HG02623 (cell line): Measurements from ENCODE around the gene SV2B.

Experiments used
- ATAC-seq: cut with Tn5 transposase; IDR thresholded peaks from one replicate; pipeline ENCODE4 v1.9.1; 2021; ENCODE audit warnings: moderate library complexity; ENCODE audit not compliant: unreplicated experiment

SV2B gene

GRCh38 chr15:91184441-91184840 lies 84.4 kb downstream of the SV2B start:
- ATAC-seq: no peak

DNA sequence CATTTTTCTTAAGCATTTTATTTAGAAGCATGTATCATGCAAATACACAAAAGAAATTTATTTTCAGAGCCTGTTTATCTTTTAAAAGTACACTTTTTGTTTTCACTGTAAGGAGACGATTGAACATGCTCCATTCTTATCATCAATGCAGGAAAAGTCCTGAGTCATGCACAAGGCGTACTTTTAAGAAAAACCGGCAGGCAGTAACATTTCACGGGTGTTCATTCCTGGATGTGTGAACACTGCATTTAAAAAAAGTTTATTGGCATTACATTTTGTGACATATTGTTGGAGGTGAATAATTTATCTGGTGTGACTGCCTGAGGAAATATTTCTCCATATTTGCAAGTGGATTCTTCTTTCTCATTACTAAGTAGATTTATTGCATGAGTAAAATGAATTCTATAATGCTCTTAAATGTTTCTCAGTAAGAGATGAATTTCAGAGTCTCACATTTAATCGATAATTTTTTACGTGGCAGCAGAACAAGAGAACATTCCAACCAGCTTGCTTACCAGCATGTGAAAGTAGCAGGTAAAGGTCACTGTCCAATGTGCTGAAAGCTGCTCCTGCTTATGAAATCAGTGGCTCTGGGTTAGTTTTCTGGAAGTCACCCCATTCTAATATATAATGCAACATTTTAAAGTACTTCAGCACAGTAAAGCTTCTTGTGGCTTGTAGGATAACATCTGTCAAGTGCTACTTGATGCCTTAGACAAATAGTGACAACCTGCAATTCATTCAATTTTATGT lies 87.0 kb downstream of the SV2B start:
- ATAC-seq: no peak

DNA sequence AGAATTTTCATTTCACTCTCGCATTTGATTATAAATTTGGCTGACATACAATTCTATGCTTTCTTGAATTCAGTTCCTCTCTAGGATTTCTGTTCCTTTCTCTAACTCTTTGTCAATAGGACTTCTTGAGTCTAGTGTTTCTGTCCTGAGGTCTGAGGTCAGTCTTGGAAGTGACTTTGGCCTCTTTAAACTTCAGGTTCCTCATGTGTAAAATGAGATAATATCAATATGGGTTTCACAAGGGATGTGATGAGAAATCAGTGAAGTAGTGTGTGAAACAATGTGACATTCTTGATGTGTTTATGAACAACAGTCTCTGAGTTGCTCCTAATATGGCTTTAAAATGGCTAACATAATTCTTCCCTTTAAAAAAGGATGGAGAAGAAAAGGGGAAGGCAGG lies 92.2 kb downstream of the SV2B start:
- ATAC-seq: no peak

DNA sequence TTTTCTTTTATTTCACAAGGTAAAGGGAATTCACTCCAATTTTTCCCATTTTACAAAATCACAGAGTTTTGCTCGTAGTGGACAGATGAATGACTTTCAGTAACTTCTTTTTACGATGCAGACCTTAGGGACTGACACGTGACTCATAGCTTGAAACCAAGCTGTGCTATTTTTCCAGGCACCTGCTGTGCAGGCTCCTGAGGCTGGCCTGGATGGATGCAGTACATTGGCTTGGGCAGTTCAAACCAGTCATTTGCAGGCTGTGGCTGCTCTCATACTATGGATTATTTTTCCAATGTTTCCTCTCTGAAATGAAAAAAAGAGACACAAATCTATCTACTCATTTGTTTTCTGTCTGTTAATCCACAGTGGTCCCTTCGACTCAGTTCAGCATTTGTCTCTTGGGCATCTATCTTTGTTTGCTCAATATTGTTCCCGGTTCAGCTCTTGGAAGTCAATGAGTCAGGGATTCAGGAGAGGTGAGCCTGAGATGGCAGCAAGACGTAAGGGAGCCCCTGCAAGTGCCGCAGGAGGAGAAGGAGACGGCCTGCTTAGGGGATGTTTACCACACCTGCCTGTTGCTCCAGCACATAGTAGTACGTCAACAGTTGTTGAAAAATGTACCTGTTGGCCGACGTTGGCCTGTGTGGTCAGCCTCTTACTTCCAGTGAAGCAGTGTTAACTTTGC lies 92.8 kb downstream of the SV2B start:
- no peak for ATAC-seq

DNA sequence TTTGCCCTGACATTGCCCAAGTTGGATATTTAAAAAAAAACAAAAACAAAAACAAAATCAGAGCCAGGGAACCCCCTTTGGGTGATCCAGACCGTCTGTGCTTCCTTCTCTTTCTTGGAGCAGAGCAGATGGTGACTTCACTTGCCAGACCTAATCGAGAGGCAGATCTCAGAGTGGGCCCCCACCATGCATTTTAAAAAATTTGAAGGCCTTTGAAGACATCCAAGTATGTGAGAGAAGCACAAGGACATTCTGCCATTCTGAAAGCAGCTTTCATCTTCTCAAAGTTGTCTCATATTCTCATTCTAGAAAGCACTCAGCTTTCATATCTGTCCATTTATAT lies 93.3 kb downstream of the SV2B start:
- no peak for ATAC-seq

DNA sequence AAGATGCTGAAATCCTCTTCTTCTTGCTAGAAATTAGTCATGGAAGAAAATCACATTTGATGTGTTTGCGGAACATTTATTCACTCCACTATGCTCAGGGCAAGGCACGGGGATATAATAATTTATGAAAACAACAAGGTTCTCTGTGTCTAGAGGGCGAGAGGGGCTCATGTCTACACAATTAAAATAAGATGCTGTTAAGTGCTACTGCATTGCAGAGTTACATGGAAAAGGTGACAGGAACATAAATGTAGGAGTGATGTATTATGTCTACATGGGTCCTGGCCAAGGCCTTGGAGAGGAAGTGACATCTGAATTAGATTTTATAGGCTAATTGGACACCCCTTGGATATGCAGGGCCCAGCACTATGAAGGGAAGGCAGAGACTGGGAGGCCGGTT lies 96.1 kb downstream of the SV2B start:
- ATAC-seq: no peak

DNA sequence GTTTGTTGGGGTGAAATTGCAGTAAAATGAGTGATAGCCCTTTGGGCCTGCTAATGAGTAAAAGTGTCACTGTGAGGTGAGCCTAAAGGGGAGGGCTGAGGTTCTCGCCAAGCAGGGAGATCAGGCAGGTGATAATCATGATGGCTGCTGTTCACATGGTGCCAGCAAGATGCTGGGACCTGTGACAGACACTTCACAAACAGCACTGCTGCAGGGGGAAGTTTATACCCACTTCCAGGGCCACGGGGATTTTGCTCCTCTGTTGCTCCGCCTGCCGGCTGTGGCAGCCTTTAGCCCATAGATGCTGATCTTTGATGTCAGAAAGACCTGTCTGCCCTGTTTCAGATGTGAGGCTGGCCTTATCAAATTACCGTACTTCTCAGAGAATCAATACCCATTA lies 96.7 kb downstream of the SV2B start:
- ATAC-seq: no peak

DNA sequence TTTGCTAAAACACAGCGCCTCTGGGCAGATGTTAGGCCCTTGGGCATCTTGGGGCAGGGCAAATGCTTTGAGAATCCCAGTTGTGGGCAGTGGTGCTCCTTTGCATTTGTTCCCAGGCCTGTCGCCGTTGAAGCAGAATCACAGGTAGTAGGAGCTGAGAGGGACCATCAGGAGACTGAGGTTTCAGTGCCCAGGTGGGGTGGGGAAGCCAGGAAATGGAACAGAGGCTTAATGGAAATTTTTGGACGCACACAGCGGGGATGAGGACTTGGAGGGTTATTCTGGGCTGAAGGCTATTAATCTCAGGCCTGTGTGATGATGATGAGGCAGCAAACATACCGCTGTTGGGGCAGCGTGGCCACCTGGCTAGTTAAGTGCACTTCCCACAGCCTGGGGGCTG lies 99.5 kb downstream of the SV2B start:
- ATAC-seq: no peak

DNA sequence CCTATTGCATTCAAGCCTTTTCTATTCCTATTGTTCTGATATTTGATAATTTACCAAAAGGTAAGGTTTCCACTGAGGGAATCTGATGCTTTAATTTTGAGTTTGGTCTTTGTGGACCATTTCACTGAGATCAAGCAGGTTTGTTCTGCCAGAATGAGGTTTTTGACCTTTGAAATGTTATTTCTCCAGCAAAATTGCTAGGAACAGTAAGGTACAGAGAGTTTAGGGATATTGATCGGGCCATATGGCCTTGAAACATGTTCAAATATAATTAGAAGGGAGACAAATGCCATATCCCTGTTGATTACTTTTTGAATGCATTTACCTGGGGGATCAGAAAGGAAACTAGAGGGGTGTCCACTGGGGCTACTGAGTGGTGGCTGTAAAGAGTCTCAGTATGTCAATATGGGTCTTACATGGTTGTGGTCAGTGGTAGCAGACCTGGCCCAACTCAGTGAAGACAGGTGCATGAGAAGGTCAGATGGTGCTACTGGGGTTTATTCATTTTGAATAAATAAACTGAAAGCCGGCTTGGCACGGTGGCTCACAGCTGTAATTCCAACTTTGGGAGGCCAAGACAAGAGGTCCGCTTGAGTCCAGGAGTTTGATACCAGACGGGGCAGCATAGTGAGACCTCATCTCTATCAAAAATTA lies 100.2 kb downstream of the SV2B start:
- no peak for ATAC-seq

- ATAC-seq: no peak
Observed at GRCh38 chr15:91202510-91203102, 102.5 kb downstream of the SV2B start.

- no peak for ATAC-seq
Observed at GRCh38 chr15:91203619-91204203, 103.7 kb downstream of the SV2B start.

GRCh38 chr15:91208371-91208770 lies 108.3 kb downstream of the SV2B start:
- no peak for ATAC-seq

DNA sequence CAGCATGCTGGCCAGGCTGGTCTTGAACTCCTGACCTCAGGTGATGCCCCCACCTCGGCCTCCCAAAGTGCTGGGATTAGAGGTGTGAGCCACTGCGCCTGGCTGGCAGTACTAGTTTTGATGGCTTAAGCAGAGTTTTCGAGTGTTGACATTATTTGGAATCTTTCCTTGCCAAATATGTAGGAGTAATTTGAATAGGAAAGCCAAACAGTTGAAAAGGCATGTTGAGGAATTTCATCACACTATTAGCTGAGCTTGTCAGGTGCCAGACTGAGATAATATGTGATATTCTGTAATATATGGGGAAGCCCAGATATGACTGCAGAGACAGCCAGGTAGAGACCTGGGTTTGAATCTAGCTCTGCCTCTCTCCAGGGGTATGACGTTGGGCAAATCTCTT lies 109.3 kb downstream of the SV2B start:
- no peak for ATAC-seq

GRCh38 chr15:91209726-91210125 lies 109.7 kb downstream of the SV2B start:
- no peak for ATAC-seq

DNA sequence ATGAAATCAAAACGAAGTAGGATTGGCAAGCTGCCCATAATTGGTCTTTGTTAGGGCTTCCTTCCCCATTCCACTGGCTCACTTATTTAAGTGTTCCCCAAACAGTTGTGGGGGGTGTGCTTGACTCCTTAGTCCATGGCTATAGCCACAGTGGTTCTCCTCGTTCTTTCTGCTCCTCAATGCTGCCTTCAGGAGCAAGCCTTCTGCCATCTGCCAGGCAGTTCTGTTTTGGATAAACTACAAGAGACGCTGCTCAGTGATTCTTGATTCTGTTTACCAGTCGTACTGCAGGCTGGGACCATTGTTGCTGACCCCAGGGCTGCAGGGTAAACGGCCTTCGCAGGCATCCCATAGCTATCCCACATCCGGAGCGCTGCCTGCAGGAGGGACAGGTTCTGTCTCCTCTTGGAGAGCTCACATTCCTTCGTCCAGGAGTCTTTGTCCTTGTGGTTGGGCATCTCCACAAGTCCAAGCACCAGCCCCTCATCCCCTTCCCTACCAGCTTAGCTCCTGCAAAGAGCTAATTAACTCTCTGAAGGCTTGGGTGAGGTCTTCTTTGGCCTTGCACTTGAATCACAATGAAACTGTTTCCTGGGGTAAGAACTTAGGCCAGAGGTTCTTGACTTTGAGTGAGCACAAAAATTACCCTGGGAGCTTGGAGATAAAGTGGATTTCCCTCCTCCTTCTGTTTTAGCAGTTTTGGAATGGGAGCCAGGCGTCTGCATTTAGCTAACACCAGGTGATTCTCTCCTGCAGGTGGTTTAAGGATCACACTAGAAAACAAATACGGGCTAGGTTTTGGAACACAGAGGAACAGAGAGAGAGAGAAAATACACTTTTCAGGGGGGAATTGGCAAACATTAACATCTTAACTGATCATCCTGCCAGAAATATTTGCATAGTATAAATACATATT lies 114.9 kb downstream of the SV2B start:
- ATAC-seq: no peak

- ATAC-seq: no peak
Observed at GRCh38 chr15:91216000-91216399, 115.9 kb downstream of the SV2B start.

- ATAC-seq: no peak
Observed at GRCh38 chr15:91219206-91219605, 119.1 kb downstream of the SV2B start.

GRCh38 chr15:91222052-91222451 lies 122.0 kb downstream of the SV2B start:
- ATAC-seq: no peak

- no peak for ATAC-seq
Observed at GRCh38 chr15:91223863-91224262, 123.8 kb downstream of the SV2B start.

DNA sequence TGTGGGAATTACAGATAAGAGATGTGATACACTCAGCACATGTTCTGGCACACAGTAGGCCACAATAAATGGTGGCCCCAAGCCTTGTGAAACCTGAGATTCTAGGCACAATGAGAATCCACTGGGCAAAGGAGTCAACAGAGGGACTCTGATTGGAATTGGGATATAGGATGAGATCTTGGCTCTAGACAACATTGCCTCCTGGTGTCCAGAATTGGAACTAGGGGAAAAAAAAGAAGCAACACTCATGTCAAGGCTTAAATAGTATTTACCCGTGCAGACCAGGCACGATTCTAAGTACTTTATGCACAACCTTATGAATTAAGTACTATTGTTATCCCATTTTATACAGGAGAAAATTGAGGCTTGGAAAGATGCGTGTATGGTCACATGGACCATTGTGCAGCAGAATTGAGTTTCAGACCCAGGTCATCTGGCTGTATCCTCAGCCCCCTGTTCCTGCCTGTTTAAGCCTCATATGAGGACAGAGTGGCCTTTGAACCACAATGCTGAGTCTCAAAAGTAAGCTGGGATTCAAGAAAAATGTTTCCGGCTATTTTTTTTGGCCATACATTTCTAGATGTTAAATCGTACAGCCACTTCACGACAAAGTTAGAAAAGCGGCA lies 124.8 kb downstream of the SV2B start:
- ATAC-seq: no peak
